Keratinocyte (primary cell): Measurements from ENCODE around the gene PRKCI. TPM values are rescaled to one million over a fixed set of nuclear protein-coding genes. Genes with fewer than 3 reads are reported as not detected.

Source experiments
- DNase-seq: peaks from one replicate; pipeline ENCODE4 v3.0.0-alpha.2; 2011; ENCODE audit warnings: low read depth, missing footprints, low spot score
- FAIRE-seq: peaks from 2 replicates; lab custom pipeline; 2011; peaks lifted over from hg19 to GRCh38; lab: Jason Lieb, UNC
- H2AFZ ChIP-seq: 2 replicates; pipeline ENCODE4 v1.6.0; 2012; ENCODE audit warnings: low read length, control low read depth, inconsistent platforms; ENCODE audit not compliant: control insufficient read depth
- H3K27ac ChIP-seq: 2 replicates; pipeline ENCODE4 v1.5.1; 2011; ENCODE audit warnings: low read length; ENCODE audit not compliant: control insufficient read depth, insufficient read depth
- H3K27me3 ChIP-seq: 3 replicates; pipeline ENCODE4 v1.6.0; 2011; ENCODE audit warnings: low read length; ENCODE audit not compliant: control insufficient read depth, insufficient read depth; ENCODE audit errors: extremely low read depth
- H3K36me3 ChIP-seq, 2 experiments: 2 replicates in 1 of 2; 3 replicates in 1 of 2; pipeline ENCODE4 v1.5.1; 2011; ENCODE audit warnings: low read length in 2 of 2, mild to moderate bottlenecking in 1 of 2; ENCODE audit not compliant: control insufficient read depth in 2 of 2, insufficient read depth in 2 of 2; ENCODE audit errors: extremely low read depth in 1 of 2
- H3K4me1 ChIP-seq: 3 replicates; pipeline ENCODE4 v1.5.1; 2011; ENCODE audit warnings: low read length; ENCODE audit not compliant: control insufficient read depth, insufficient read depth; ENCODE audit errors: extremely low read depth
- H3K4me2 ChIP-seq: 3 replicates; pipeline ENCODE4 v1.6.0; 2011; ENCODE audit warnings: low read depth, low read length; ENCODE audit not compliant: control insufficient read depth, insufficient read depth; ENCODE audit errors: extremely low read depth
- H3K4me3 ChIP-seq, 3 experiments: fragments of 200-600 bp in 1 of 3; sonication (generic) in 1 of 3; 2 replicates in 2 of 3; 3 replicates in 1 of 3; pipeline ENCODE4 v1.5.1; 2011 to 2016; ENCODE audit warnings: low read length in 3 of 3, mild to moderate bottlenecking in 3 of 3, control low read depth in 2 of 3, inconsistent platforms in 1 of 3, low read depth in 1 of 3, mixed read lengths in 1 of 3, mixed run types in 1 of 3, moderate library complexity in 1 of 3; ENCODE audit not compliant: control insufficient read depth in 2 of 3, insufficient read depth in 2 of 3; ENCODE audit errors: extremely low read depth in 1 of 3
- H3K79me2 ChIP-seq: 2 replicates; pipeline ENCODE4 v1.6.0; 2012; ENCODE audit warnings: low read length; ENCODE audit not compliant: control insufficient read depth, insufficient read depth
- H3K9ac ChIP-seq: 3 replicates; pipeline ENCODE4 v1.6.0; 2011; ENCODE audit warnings: low read length; ENCODE audit not compliant: control insufficient read depth, insufficient read depth; ENCODE audit errors: extremely low read depth
- H3K9me1 ChIP-seq: 3 replicates; pipeline ENCODE4 v1.6.0; 2011; ENCODE audit warnings: low read length; ENCODE audit not compliant: control insufficient read depth, insufficient read depth; ENCODE audit errors: extremely low read depth
- H3K9me3 ChIP-seq: 2 replicates; pipeline ENCODE4 v1.5.1; 2012; ENCODE audit warnings: low read depth, low read length; ENCODE audit not compliant: control insufficient read depth
- H4K20me1 ChIP-seq: 3 replicates; pipeline ENCODE4 v1.6.0; 2011; ENCODE audit warnings: low read length; ENCODE audit not compliant: control insufficient read depth, insufficient read depth; ENCODE audit errors: extremely low read depth
- CTCF ChIP-seq, 3 experiments: IDR thresholded peaks in 1 of 3; conservative IDR thresholded peaks in 1 of 3; optimal IDR thresholded peaks in 1 of 3; 2 replicates in 2 of 3; 3 replicates in 1 of 3; pipeline versions ENCODE3 to v1.5.1; 2011; ENCODE audit warnings: low read length in 3 of 3, mild to moderate bottlenecking in 3 of 3, moderate library complexity in 2 of 3, control low read depth in 1 of 3, inconsistent platforms in 1 of 3; ENCODE audit not compliant: insufficient read depth in 2 of 3; ENCODE audit errors: extremely low read depth in 1 of 3
- EZH2 ChIP-seq: IDR thresholded peaks from one replicate; pipeline ENCODE4 v1.6.1; 2012; ENCODE audit warnings: inconsistent platforms, mild to moderate bottlenecking, low read length, moderate library complexity
- dilution Hi-C: fragments of 300-500 bp; cut with MboI; formaldehyde crosslinking; loops from one replicate; pipeline ENCODE4 v1.7.0; 2020; ENCODE audit warnings: low sequenced_read_pairs; ENCODE audit not compliant: extremely low pct_ligation_motif_present
- polyA plus RNA-seq, 5 experiments: library from polyadenylated mRNA; depleted of rRNA in 3 of 5; stranded (reverse) in 3 of 5; stranded (forward) in 1 of 5; unstranded in 1 of 5; fragments of >200 nt; gene quantifications; 1 replicate in 1 of 5; 2 replicates in 3 of 5; 3 replicates in 1 of 5; pipeline versions ENCODE4 v1.2.1 to v1.2.3, GENCODE V29; 2011 to 2012; ENCODE audit warnings: missing spikeins in 2 of 5, low read depth in 1 of 5, low replicate concordance in 1 of 5

The PRKCI gene
- polyA plus RNA-seq, 1 donor (not counting 4 experiments of a cell fraction or from before 2014, with no cell fraction given) = 53.5 TPM

DNA sequence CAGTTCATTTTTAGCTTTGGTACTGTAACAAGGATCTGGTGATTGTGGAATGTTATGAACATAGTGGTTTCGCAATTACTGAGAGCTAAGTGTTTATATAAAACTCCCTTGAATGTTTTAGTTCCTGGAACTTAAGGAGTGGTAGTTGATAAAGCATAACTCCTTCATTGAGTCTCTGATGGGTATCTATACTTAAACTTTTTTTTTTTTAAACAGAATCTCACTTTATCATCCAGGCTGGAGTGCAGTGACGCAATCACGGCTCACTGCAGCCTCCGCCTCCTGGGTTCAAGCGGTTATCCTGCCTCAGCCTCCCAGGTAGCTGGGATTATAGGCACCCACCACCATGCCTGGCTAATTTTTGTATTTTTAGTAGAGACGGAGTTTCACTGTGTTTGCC, 11.3 kb downstream of the PRKCI start:
- no peaks in the 10 kb centered on the region for H3K9me3 ChIP-seq
- peaks cover 57% of the 10 kb centered on the region for H3K79me2 ChIP-seq
- no peak for FAIRE-seq
- H3K9ac ChIP-seq = no peak overlapping the region
- dilution Hi-C loops = no loop called here
- peaks cover 2 to 6% of the 10 kb centered on the region in 2 experiments for H3K36me3 ChIP-seq
- no peak overlapping the region for H3K4me3 ChIP-seq
- H3K4me1 ChIP-seq = peaks cover 3% of the 10 kb centered on the region
- no peak overlapping the region for H2AFZ ChIP-seq
- H3K27me3 ChIP-seq = no peaks in the 10 kb centered on the region
- no peak for DNase-seq
- H4K20me1 ChIP-seq = no peaks in the 10 kb centered on the region
- TF ChIP-seq EZH2 (no peak), CTCF (optimal IDR thresholded peaks at IDR 0.05 in 1 of 3, IDR thresholded peaks at IDR 0.05 in 1 of 3, conservative IDR thresholded peaks at IDR 0.05 in 1 of 3; ENCODE audit: extremely low read depth in 1 of 3, insufficient read depth in 2 of 3, low read length in 3 of 3) (no peak)
- no peak overlapping the region for H3K27ac ChIP-seq
- no peaks in the 10 kb centered on the region for H3K9me1 ChIP-seq
- no peak overlapping the region for H3K4me2 ChIP-seq

DNA sequence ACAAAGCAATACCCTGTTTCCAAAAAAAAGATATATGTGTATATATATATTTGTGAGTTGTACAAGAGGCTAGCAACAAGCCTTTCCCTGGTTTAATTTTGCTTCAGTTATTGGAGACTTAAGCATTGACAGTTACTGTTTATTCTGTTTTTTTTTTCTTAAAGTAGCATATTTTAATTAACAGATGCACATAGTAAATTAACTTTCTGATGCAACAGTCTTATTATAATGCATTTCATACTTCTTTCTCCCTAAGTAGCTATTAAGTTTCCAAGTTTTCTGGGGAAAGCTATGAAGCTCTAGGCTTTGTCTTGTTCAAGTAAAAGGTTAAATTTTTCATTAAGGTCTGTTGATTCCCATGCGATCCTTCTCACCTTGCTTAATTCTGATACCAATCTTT, 17.9 kb downstream of the PRKCI start:
- TF ChIP-seq CTCF (optimal IDR thresholded peaks at IDR 0.05 in 1 of 3, IDR thresholded peaks at IDR 0.05 in 1 of 3, conservative IDR thresholded peaks at IDR 0.05 in 1 of 3; ENCODE audit: extremely low read depth in 1 of 3, insufficient read depth in 2 of 3, low read length in 3 of 3) = no peak
- TF ChIP-seq EZH2 = no peak
- no peaks in the 10 kb centered on the region for H3K9me3 ChIP-seq
- no peak overlapping the region for H3K4me3 ChIP-seq
- peaks cover 6% of the 10 kb centered on the region in 2 experiments for H3K36me3 ChIP-seq
- H3K27ac ChIP-seq = no peak overlapping the region
- no peak overlapping the region for H3K9ac ChIP-seq
- no peaks in the 10 kb centered on the region for H4K20me1 ChIP-seq
- FAIRE-seq (no peak), DNase-seq (no peak)
- H3K4me1 ChIP-seq = peaks cover 16% of the 10 kb centered on the region
- H3K4me2 ChIP-seq = no peak overlapping the region
- peaks cover 4% of the 10 kb centered on the region for H3K9me1 ChIP-seq
- H3K79me2 ChIP-seq = peaks cover 25% of the 10 kb centered on the region
- H3K27me3 ChIP-seq = no peaks in the 10 kb centered on the region
- H2AFZ ChIP-seq = no peak overlapping the region
- dilution Hi-C loops = no loop called here
